Muscle of arm (tissue), 12 donors: Measurements from ENCODE around the gene DEDD2. TPM values are rescaled to one million over a fixed set of nuclear protein-coding genes. Genes with fewer than 3 reads are reported as not detected.

Source experiments
- DNase-seq: peaks from one replicate; pipeline ENCODE4 v3.0.0-alpha.2; 2013
- polyA plus RNA-seq, 12 donors: library from polyadenylated mRNA; unstranded; fragments of 120-200 nt; gene quantifications; one replicate each; pipeline ENCODE4 v1.2.1, GENCODE V29; 2013; ENCODE audit not compliant: insufficient read length in 12 of 12

The DEDD2 gene
- polyA plus RNA-seq, 12 donors = 9.9 to 17.4 (median 12.0) TPM; not detected in 2

DNA sequence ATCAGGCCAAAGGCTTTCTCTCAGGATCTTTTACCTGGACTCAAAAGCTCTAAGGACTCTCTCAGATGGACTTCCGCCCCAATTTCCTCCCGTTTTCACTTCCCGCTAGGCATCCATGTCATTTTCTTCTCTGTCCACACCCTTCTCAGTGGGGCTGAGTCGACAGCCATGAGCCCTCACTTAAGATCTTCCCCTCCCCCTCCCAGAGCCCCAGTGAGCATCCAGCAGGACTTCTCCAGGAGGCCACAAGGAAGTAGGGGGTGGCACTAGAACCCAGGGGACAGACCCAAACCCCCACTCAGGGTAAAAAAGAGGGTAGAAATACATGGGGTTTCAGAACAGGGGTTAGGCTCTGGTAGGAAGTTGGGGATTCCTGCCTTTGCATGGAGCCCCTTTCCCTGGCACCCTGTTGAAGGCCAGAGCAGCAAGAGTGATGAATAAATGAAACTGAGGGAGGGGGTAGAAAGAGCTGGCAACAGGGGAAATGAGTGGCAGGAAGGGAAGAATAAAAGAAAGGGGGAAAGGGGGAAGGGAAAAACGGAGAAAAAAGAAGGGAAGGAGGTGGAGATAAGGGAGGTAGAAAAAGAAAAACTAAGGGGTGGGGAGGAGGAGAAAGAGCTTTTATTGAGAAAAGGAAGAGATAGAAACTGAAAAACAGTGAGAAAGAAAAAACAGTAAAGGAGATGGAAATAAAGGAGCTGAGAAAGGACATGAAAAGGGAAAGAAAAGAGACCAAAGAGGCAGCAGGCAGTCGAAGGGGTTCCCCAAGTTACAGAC is 42.3 kb downstream of the DEDD2 start:
- DNase-seq = no peak

DNA sequence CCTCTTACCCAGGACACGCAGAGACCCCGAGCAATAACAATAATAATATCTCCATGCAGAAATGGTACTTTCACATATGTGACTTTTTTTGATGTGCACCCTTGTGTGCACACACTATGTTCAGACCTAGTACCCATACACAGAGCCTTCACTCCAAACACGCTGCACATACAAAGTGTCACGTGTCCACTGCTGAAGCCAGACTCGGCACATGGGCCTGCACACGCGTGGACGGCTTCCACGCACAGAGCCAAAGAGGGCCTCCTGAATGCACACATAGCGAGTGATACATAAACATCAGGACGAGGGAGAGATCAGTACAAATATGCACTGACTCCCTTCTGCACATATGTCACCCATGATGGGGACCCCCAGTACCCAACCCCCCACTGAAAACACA is 43.3 kb downstream of the DEDD2 start:
- no peak for DNase-seq

DNA sequence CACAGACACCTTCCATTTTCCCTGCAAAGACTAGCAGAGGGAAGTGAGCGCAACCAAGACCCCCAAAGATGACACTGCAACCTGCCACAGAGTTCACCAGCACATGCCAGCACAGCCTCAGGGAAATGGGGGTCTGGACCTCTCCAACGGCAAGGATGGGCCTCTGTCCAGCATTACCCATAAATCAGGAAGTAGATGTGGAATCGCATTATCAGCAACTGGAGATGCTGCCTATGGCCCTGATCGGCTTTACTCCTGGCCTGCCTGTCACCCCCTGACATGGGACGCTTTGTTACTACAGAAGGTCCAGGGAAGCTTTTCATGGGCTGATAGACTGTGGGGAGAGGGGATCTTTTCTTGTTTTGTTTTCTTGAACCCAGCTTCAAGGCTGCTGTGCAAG is 43.8 kb downstream of the DEDD2 start:
- DNase-seq = no peak

DNA sequence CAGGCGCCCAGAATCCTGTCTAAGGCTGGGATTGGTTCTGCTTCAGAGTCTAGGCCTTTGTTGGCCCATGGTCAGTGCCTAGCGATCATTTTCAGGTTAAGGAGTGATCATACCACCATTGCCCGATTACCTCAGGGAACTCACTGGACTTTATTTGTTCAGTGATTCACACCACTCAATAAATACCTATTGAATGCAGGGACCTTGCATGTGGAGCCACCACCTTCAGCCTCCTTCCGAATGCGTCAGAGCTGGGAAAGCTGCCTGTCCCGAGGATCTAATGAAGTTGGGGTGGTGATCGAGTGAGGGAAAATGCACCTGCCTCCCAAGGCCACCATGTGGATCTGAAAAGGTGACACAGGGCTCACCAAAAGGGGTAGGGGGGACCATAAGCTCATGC is 45.2 kb downstream of the DEDD2 start:
- DNase-seq = no peak

DNA sequence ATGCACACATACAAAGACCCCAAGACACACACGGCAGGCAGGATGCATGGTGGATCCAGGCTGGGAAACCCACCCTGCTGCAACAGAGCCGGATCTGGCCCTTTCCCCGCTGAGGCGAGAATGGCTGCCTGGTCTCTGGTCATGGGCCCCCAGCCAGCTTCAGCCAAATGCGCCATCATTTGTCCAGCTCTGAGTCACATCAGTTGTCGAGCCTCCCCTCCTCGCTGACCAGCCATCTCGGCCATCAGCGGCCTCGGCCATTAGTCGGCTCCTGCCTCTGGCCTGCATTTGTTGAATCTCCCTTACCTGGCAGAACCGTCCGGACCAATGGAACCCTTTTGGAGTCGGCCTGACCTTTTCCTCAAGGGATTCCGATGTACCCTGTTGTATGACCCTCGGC is 46.8 kb downstream of the DEDD2 start:
- no peak for DNase-seq

DNA sequence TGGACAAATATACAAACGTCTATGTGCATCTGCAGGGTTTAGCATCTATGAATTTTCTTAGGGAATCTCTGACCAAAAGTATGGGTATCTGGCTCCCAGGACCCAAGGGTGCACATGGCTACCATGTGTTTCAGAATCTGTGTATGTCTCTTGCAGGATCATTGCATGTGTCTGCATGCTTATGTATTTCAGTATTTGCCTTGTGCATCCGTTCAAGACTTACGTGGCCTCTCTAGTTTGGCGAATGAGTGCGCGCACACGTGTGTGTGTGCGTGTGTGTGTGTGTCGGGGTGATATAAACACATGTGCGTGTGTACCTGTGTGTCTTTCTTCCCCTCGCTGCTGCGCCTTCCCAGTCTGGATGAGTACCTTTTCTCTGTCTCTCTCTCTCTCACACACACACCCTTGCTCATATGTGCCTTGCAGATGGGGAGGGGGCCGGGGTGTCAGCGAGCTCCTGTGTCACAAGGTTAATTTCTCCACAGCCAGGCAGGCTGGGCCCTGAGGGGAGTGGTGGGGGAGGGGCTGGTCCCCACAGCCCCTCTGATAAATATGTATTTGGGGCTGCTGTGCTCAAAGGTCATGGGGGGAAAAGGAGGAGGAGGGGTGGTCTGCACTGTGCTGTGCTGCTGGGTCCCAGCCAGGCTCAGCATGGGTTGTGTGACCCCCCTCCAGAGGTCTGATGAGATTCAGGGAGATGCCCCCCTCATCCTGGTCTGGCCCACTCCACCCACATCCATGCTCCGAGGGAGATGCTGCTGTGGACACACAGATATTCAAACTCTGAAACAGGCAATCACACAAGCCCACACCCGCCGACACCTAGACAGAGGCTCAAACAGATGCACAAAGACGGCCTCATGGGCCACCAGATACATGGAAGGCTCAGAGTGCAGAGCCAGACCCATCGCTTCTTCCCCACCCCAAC is 47.7 kb downstream of the DEDD2 start:
- no peak for DNase-seq

DNA sequence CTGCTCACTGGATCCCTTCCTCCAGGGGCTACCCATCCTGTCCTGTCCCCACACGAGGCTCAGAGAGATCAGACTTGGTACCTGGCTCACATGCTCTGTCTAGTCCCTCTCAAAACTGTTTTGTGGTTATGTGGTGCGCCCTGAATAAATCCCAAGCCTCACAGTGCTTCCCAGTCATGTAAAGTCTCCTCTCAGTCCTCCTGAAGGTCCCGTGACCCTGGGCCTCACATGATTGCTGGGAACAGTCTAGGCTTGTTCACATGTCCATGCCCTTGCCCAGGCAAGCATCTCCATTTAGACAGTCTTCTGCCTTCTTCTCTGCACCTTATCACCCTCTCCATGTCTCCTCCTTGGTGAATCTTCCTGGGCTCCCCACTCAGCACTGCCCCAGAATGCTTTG is 49.3 kb downstream of the DEDD2 start:
- DNase-seq = no peak

DNA sequence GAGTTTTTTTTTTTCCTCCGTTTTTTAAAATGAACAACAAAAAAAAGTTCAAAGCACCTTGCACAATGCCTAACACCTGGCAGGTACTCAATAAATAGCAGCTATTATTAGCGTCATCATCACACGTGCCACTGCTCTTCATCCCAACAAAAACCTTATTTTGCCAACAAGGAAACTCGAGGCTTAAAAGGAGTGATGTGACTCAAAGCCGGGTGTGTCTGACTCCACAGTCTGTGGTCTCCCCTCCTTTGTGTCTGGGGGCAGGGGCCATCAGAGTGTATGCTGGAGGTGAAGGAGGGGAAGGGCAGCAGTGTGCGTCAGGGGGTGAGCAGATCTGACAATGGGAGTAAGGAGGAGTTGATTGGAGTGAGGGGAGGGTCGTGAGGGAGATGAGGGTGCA is 51.2 kb downstream of the DEDD2 start:
- DNase-seq = no peak

DNA sequence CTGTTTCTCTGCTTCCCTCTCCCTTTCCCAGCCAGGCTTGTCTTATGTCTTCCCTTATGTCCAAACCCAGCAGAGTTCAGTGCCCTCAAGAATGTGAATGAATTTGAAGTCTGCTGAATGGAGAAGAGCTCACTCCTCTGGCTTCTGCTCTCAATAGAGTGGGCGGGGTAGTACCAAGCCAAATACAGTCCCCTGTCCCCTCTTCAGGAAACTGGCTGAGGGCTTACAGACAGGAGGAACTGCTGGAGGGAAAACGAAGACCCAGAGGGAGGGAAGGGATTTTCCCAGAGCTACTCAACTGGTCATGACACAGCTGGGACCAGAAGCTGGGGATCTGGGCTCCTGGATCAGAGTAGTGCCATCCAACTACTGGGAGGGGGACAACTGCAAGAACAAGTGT is 52.3 kb downstream of the DEDD2 start:
- DNase-seq = no peak

DNA sequence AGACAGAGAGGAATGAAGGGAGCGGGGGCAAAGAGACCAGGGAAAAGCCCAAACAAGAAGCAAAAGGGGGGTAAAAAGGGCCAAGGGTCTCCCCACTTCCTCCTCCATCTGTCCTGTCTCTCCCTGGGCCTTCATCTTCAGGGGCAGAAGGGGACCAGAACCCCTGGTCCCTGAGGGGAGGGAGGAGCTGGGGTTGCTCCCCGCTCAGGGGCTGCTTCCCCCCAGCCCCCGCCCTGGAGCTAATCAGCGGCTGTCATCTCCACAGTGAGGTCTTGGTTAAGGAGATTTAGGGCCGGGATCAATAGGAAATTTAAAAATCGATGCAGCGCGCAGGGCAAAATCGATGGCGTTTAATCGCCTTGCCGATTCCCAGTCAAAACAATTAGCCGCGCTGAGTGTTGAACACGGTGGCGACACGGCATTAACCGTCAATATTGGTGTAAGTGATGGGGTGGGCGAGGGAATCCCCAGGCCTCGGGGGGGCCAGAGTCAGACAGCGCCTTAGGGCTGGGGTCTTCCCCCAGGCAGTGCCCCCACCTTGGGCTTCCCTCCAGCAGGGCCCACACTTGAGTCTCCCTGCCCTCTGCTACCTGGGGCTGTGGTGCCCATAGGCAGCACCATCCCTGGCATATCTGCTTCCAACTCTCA is 55.7 kb downstream of the DEDD2 start:
- no peak for DNase-seq

DNA sequence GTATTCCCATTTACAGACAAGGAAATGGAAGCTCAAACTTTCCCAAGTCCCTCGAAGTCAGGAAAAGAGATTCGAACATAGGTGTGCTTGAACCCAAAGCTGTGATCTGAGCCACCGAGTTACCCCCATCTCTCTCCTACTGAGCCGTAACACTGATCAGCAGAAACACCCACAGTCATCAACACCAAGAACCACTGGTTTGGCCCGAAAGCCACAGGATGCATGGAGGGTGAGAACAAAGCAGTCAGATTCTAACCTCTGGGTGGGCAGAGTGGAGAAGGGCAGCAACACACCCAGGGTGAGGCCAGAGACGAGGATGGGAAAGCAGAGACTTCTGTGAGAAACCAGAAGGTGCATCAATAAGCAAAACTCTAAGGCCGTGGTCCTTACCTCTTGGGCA is 57.5 kb downstream of the DEDD2 start:
- DNase-seq = no peak

DNA sequence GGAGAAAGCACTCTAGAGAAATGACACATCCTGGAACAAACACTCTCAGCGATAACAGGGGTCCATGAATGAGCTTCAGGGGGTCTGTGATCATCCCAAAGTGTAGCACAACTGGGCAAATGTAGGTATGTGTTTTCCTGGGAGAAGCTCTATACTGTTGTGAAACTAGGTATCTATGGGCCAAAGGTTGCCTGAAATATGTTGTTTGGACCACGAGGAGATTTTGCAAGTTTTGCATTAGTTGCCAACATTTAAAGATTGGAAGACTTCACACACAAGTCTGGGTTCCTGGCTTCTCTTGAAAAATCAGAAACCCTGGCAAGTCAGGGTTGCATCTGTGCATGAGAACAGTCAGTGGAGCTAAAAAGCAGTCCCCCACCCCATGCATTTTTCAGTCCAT is 58.6 kb downstream of the DEDD2 start:
- no peak for DNase-seq

DNA sequence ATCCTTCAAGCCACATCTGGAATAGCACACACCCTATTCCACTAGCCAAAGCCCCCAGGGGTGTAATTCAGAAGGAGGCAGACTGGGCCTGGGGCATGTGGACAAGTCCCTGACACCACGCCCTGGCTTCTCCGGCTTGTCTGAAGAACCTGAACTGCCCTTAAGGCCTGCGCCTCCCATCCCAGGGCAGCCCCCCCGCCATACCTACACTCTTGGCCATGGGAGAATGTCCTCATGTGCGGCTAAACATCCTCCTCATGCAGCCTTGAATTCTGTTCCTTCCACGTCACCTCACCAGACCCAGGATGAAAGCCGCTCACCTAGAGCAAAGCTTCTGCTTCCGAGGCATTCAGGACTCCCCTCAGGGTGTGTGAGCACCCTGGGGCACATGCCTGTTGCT is 60.9 kb downstream of the DEDD2 start:
- DNase-seq = no peak

DNA sequence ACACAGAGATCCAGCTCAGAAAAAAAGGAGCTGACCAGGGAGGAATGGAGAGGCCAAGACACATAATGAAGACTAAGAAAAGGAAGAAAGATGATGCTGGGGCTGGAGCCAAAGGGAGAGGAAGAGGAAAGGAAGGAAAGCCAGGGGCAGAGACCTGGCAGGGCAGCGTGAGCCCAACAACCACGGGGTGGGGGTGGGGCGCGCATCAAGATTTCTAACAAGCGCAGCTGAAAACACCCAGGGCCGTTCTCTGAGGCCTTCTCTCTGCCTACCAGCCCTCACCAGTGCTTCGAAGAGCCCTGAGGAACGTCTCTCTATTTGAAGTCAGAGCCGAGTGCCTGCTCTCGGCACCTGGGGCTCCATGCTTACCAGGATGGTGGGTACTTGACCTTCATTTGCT is 61.7 kb downstream of the DEDD2 start:
- no peak for DNase-seq

DNA sequence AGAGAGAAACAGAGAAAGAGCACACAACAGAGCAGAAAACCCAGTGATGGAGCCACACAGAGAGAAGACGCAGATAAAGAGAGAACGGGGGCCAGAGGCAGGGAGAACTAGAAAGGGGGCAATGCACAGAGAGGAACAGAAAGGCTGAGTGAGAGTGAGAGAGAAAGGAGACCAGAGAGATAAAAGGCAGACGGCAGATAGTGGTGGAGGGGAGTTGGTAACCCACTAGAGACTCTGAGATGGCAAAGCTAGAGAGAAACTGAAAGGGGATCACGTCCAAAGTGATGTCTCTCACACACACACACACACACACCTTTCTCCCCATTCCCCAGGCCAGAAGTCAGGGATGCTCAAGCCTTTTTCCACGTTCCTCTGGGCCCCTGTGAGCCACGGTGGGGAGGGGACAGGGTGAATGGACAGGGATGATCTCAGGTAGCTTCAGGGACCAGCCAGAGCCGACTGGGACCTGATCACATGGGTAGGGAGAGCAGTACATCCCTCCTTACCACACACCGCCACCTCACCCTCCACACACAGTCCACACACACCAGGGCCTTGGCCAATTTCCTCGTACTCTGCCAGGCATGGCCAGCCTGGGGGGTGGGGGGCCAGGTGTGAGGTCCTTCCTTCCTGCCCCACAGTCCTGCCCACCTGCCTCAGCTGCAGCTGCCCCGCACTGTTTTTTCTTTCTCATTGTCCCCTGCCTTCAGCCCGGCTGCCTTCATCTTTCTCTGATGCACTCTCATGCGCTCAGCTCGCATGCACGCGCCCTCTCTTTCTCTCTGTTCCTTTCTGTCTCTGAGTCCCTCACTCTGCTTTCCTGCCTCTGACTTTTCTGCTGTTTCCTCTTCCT is 62.8 kb downstream of the DEDD2 start:
- DNase-seq = no peak

DNA sequence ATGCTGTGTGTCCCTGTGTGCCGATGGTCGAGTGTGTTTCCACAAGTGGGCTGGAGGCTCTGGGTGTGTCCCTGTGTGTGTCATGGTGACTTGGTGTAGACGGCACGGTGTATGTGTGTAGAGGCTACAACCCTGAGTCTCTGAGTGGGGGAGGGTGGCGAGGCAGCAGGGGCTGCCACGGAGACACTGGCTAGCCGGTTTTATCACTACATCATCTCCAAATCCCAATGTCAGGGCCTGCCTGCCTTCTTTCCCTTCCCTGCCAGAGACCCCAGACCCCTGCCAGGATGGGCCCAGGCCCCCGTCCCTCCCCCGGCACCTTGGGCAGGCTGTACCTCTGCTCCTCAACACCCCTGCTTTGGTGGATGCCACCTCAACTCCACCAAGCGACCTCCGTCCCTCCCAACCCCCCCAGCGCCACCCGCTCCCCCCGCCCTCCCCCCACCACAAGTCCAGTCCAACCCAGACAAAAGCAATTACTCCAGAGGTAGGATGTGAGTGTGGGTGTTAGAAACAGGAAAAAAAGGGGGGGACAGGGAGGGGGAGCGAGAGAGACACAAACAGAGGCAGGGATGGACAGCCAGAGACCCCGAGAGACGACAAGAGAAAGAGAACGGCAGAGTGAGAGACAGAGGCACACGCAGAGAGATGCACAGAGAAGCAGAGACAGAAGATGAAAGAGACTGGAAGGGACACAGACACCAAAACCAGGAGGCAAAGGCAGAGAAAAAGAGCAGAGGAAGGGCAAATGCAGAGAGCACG is 63.6 kb downstream of the DEDD2 start:
- no peak for DNase-seq

DNA sequence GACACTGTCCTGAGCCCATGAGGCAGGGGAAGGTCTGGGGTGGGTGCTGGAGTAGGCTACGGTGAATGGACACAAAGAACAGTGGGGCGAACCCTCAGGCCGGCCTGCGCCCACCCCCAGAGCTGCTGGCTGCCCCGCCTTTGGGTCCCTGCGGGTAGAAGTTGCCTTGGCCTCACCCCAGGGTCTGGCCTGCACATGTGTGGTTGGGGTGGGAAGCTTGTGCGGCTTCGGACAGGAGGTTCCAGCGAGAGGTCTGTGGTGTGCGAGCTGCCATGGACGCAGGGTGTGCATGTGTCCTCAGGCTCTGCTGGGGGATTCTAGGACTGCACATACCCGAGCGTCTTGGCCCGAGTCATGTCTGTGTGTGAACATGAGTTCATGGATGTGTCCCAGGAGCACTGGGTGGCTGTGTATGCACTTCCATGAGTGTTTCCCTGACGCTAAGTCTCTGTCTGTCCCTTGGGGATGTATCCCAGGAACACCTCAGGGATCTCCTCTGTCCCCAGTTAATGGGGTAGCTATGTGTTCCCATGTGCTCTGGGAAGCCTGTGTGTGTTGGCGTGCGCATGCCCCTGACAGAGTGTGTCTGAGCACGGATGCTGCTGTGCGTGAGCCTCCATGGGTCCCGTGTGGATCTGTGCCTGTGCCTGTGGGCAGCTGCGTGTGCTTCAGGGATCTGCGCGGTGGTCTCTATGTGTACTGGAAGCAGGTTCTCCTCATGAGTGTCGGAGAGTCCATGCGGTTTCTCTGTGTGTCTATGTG is 64.4 kb downstream of the DEDD2 start:
- DNase-seq = no peak

DNA sequence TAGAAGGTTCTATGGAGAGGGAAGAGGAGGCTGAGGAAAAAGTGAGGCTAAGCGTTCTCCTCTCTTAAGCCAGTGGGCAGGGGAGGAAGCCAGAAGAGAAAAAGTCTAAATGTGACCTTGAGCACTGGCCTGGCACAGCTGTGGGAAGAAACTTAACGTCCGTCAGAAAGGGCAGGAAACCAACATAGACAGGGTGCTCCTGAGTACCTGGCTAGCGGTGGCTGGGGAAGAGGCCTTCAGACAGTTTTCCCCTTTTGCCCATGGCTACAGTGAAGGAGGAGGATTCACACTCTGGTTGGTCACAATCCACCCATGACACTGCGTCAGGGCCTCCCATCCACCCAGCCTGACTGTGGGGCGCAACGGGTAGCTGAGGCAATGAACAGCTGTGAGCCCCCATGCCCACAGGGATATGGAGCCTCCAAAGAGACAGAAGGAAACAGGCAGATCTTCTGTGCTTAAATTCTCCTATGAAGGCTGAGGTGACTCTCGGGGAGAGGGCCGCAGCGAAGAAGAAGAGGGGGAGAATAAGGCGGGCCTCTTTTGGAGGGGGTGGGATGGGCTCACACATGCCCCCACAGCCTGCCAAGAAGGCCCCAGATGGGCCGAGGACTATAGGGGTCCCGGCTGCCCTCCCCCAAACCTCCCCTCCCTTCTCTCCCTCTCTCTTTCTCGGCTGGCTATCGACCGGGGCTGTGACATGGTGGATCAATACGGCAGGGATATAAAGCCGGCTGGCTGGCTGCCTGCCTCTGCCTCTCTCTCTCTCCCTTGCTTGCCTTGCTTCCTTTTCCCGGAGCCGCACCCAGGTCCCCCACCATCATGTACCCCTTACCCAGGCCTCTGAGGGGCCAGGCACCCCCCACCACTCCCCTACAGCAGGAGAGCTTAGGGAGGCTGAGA is 65.4 kb downstream of the DEDD2 start:
- DNase-seq = no peak

DNA sequence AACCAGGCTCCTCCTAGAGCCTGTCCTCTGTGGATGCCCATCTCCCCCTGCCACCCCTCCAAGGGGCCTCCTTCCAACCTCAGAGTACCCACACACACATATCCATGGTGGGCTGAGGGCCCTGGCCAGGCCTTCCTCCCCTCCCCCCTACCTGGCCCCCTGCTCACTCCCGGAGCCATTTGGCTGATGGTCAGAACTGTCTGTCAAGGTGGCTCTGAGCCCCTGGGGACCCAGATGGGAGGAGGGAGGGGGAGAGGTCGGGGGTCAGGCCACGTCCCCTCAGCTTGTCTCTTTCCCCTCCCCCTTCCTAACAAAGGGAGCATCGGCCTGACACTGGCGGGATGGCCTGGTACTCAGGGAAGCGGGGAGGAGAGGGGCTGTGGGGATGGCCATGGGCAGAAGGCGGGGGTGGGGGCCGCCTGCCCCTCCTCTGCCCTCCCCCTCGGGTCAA is 66.5 kb downstream of the DEDD2 start:
- DNase-seq = no peak
